ENCODE measurements around the gene CCDC85C. TPM values are rescaled to one million over a fixed set of nuclear protein-coding genes. Genes with fewer than 3 reads are reported as not detected.

The CCDC85C gene
- total and polyA plus RNA-seq, 2 of the 8 experiments (the other 6 are each of a cell fraction or from before 2014, with no cell fraction given), result 16.8 to 35.8 TPM

DNA sequence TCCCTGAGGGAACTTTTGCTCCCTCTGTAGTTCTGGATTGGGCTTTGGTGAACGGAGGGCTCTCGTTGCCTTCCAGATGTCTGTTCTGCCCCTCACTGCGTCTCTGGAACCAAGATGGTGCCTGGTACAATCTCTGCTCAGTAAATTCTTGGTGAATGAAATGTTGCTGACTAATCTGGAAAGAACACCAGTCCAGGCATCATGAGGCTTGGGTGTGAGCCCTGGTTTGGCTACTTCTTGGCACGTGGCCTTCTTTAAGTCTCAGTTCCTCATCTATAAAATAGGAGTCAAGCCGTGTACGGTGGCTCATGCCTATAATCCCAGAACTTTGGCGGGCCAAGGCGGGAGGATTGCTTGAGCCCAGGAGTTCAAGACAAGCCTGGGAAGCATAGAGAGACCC is 45.2 kb upstream of the CCDC85C start (continued):
- TF ChIP-seq, protein P1, sequence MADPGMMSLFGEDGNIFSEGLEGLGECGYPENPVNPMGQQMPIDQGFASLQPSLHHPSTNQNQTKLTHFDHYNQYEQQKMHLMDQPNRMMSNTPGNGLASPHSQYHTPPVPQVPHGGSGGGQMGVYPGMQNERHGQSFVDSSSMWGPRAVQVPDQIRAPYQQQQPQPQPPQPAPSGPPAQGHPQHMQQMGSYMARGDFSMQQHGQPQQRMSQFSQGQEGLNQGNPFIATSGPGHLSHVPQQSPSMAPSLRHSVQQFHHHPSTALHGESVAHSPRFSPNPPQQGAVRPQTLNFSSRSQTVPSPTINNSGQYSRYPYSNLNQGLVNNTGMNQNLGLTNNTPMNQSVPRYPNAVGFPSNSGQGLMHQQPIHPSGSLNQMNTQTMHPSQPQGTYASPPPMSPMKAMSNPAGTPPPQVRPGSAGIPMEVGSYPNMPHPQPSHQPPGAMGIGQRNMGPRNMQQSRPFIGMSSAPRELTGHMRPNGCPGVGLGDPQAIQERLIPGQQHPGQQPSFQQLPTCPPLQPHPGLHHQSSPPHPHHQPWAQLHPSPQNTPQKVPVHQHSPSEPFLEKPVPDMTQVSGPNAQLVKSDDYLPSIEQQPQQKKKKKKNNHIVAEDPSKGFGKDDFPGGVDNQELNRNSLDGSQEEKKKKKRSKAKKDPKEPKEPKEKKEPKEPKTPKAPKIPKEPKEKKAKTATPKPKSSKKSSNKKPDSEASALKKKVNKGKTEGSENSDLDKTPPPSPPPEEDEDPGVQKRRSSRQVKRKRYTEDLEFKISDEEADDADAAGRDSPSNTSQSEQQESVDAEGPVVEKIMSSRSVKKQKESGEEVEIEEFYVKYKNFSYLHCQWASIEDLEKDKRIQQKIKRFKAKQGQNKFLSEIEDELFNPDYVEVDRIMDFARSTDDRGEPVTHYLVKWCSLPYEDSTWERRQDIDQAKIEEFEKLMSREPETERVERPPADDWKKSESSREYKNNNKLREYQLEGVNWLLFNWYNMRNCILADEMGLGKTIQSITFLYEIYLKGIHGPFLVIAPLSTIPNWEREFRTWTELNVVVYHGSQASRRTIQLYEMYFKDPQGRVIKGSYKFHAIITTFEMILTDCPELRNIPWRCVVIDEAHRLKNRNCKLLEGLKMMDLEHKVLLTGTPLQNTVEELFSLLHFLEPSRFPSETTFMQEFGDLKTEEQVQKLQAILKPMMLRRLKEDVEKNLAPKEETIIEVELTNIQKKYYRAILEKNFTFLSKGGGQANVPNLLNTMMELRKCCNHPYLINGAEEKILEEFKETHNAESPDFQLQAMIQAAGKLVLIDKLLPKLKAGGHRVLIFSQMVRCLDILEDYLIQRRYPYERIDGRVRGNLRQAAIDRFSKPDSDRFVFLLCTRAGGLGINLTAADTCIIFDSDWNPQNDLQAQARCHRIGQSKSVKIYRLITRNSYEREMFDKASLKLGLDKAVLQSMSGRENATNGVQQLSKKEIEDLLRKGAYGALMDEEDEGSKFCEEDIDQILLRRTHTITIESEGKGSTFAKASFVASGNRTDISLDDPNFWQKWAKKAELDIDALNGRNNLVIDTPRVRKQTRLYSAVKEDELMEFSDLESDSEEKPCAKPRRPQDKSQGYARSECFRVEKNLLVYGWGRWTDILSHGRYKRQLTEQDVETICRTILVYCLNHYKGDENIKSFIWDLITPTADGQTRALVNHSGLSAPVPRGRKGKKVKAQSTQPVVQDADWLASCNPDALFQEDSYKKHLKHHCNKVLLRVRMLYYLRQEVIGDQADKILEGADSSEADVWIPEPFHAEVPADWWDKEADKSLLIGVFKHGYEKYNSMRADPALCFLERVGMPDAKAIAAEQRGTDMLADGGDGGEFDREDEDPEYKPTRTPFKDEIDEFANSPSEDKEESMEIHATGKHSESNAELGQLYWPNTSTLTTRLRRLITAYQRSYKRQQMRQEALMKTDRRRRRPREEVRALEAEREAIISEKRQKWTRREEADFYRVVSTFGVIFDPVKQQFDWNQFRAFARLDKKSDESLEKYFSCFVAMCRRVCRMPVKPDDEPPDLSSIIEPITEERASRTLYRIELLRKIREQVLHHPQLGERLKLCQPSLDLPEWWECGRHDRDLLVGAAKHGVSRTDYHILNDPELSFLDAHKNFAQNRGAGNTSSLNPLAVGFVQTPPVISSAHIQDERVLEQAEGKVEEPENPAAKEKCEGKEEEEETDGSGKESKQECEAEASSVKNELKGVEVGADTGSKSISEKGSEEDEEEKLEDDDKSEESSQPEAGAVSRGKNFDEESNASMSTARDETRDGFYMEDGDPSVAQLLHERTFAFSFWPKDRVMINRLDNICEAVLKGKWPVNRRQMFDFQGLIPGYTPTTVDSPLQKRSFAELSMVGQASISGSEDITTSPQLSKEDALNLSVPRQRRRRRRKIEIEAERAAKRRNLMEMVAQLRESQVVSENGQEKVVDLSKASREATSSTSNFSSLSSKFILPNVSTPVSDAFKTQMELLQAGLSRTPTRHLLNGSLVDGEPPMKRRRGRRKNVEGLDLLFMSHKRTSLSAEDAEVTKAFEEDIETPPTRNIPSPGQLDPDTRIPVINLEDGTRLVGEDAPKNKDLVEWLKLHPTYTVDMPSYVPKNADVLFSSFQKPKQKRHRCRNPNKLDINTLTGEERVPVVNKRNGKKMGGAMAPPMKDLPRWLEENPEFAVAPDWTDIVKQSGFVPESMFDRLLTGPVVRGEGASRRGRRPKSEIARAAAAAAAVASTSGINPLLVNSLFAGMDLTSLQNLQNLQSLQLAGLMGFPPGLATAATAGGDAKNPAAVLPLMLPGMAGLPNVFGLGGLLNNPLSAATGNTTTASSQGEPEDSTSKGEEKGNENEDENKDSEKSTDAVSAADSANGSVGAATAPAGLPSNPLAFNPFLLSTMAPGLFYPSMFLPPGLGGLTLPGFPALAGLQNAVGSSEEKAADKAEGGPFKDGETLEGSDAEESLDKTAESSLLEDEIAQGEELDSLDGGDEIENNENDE (IDR thresholded peaks at IDR 0.05; ENCODE audit: insufficient replicate concordance, low read length), result no peak
- no peak for TF ChIP-seq BACH1 (IDR thresholded peaks at IDR 0.05; ENCODE audit: low read length)
- no peak for TF ChIP-seq ASH2L (IDR thresholded peaks at IDR 0.05; ENCODE audit: low read length)
- no peak for TF ChIP-seq MAFK (IDR thresholded peaks at IDR 0.05; ENCODE audit: low read depth, low read length)
- TF ChIP-seq RNF2 (IDR thresholded peaks at IDR 0.05; ENCODE audit: borderline replicate concordance, low read depth, low read length, missing control alignments, poor library complexity, severe bottlenecking), result no peak
- TF ChIP-seq CBX8 (IDR thresholded peaks at IDR 0.05; ENCODE audit: borderline replicate concordance, low read depth, low read length), result no peak
- TF ChIP-seq NANOG (IDR thresholded peaks at IDR 0.05; ENCODE audit: insufficient read depth, low read depth, low read length, poor library complexity, severe bottlenecking), result no peak

Data from H1 (cell line).